ENCODE results near the gene OLFML1.

The OLFML1 gene

DNA sequence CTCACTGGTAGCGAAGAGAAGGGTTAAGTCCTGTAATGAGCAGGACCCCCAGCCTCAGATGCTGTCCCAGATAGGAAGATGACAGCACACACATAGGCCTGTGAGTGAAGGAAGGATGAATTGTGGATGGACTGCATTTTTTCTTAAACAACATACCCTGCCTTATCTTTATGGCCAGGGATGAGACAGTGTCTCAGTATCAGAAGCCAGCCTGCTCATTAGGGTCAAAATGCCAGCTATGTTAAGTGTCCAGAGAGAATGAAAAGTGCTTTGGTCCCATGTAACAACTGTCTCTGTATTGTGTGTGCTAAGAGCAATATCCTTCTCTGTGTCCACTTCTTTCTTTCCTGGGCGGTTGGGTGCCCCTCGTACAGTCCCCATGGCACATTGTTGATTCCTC, 58.7 kb downstream of the OLFML1 start:
- POLR2A ChIA-PET = no interaction called here
- TF ChIP-seq FOXK2 (IDR thresholded peaks at IDR 0.05) (no peak), ELF4 (IDR thresholded peaks at IDR 0.05) (no peak), ARNT (IDR thresholded peaks at IDR 0.05) (no peak), ZNF384 (IDR thresholded peaks at IDR 0.05) (no peak), NFRKB (IDR thresholded peaks at IDR 0.05) (no peak), FOXM1 (IDR thresholded peaks at IDR 0.05; ENCODE audit: borderline replicate concordance) (no peak), SP1 (IDR thresholded peaks at IDR 0.05) (no peak), TARDBP (IDR thresholded peaks at IDR 0.05) (no peak), CTBP1 (IDR thresholded peaks at IDR 0.05; ENCODE audit: borderline replicate concordance) (no peak), FOXA1 (IDR thresholded peaks at IDR 0.05) (no peak), BHLHE40 (IDR thresholded peaks at IDR 0.05; ENCODE audit: borderline replicate concordance) (no peak), LEF1 (IDR thresholded peaks at IDR 0.05; ENCODE audit: borderline replicate concordance) (no peak)
- TF ChIP-seq, protein P1, sequence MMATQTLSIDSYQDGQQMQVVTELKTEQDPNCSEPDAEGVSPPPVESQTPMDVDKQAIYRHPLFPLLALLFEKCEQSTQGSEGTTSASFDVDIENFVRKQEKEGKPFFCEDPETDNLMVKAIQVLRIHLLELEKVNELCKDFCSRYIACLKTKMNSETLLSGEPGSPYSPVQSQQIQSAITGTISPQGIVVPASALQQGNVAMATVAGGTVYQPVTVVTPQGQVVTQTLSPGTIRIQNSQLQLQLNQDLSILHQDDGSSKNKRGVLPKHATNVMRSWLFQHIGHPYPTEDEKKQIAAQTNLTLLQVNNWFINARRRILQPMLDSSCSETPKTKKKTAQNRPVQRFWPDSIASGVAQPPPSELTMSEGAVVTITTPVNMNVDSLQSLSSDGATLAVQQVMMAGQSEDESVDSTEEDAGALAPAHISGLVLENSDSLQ (IDR thresholded peaks at IDR 0.05) = no peak
- DNase-seq (ENCODE audit: extremely low spot score) = no peak
- CTCF ChIA-PET = interaction anchor here (0.7 kb wide), 1 partner anchor 114 kb away, joined by 7 read pairs; no protein-coding TSS in a partner anchor

DNA sequence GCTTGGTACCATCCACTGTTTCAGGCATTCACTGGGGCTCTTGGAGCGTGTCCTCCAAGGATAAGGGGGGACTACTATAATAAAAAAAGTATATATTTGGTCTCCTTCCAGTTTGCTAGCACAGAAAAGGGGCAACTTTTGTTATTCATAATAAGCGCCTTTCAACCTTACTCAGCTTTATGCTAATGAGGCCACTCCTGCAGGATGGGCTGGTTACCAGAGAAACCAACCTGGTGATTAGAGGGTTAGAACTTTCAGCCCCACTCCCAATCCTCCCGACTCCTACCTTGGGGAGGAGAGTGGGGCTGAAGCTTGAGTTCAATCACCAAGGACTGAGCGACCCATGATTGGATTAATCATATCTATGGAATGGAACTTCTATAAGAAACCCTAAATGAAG, 60.3 kb downstream of the OLFML1 start:
- no peak for TF ChIP-seq ZNF384 (IDR thresholded peaks at IDR 0.05)
- TF ChIP-seq ARNT (IDR thresholded peaks at IDR 0.05) = no peak
- TF ChIP-seq ELF4 (IDR thresholded peaks at IDR 0.05) = no peak
- no peak for TF ChIP-seq CTBP1 (IDR thresholded peaks at IDR 0.05; ENCODE audit: borderline replicate concordance)
- no peak for TF ChIP-seq NFRKB (IDR thresholded peaks at IDR 0.05)
- TF ChIP-seq TARDBP (IDR thresholded peaks at IDR 0.05) = no peak
- TF ChIP-seq HDGF (IDR thresholded peaks at IDR 0.05; ENCODE audit: borderline replicate concordance) = no peak
- TF ChIP-seq BHLHE40 (IDR thresholded peaks at IDR 0.05; ENCODE audit: borderline replicate concordance) = no peak
- TF ChIP-seq, protein P1 (IDR thresholded peaks at IDR 0.05) = no peak
- TF ChIP-seq SP1 (IDR thresholded peaks at IDR 0.05) = no peak
- TF ChIP-seq SUZ12 (IDR thresholded peaks at IDR 0.05) = no peak
- no peak for TF ChIP-seq FOXA1 (IDR thresholded peaks at IDR 0.05)
- TF ChIP-seq LEF1 (IDR thresholded peaks at IDR 0.05; ENCODE audit: borderline replicate concordance) = no peak
- TF ChIP-seq FOXK2 (IDR thresholded peaks at IDR 0.05) = no peak
- TF ChIP-seq L3MBTL2 (conservative IDR thresholded peaks at IDR 0.05) = no peak
- no peak for TF ChIP-seq FOXM1 (IDR thresholded peaks at IDR 0.05; ENCODE audit: borderline replicate concordance)
- DNase-seq (ENCODE audit: extremely low spot score) = no peak
- ChIA-PET POLR2A (no interaction called here), CTCF (no interaction called here)

DNA sequence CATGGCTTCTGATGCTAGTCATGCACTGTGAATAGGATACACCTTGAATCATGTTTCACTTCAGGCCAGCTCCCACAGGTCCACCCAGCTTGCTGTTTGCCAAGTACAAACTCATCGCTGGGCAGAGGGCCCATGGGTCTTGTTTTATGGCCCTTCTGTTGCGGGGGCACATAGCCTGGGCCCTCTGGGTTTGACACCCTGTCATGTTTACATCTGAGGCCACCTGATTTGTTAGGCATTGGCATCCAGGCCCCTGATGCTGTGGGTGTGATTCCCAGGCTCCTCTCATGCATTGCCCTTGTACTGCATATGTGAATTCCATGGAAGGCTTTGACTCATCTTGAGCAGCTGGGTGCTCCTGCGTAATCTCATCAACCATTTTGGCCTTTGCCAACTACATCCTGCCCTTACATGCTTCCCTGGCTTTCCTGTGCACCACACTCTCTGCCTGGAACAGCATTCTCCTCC, 61.1 kb downstream of the OLFML1 start:
- CTCF ChIA-PET = no interaction called here
- POLR2A ChIA-PET = no interaction called here
- TF ChIP-seq ARNT (IDR thresholded peaks at IDR 0.05) = no peak
- no peak for DNase-seq (ENCODE audit: extremely low spot score)

DNA sequence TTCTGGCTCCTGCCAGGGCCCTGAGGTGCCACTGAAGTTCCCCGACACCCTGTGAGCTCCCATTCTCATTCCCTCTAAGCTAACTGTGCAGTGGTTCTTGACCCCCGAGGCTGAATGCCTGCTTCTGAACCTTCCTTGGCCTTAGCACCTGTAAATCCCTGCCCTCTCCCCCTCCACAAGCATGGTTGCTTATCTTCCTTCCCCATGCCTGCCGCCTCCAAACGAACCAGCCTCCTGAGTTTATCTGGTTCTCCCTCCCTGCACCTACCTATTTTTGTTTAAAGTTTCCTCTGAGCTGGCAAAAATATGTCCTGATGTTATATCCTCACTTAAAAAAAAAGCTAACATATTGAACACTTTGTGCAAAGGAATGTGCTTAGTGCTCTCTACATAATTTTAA, 62.4 kb downstream of the OLFML1 start:
- ChIA-PET POLR2A (no interaction called here), CTCF (interaction anchor here (0.7 to 1.6 kb wide), 3 partner anchors 24 to 143 kb away, joined by 3 to 6 read pairs (median 3); no protein-coding TSS in a partner anchor)
- DNase-seq (ENCODE audit: extremely low spot score) = no peak
- no peak for TF ChIP-seq SP1 (IDR thresholded peaks at IDR 0.05)
- no peak for TF ChIP-seq FOXK2 (IDR thresholded peaks at IDR 0.05)
- no peak for TF ChIP-seq ELF4 (IDR thresholded peaks at IDR 0.05)
- TF ChIP-seq NFRKB (IDR thresholded peaks at IDR 0.05) = no peak
- no peak for TF ChIP-seq CTBP1 (IDR thresholded peaks at IDR 0.05; ENCODE audit: borderline replicate concordance)
- no peak for TF ChIP-seq HDGF (IDR thresholded peaks at IDR 0.05; ENCODE audit: borderline replicate concordance)
- TF ChIP-seq TARDBP (IDR thresholded peaks at IDR 0.05) = no peak

DNA sequence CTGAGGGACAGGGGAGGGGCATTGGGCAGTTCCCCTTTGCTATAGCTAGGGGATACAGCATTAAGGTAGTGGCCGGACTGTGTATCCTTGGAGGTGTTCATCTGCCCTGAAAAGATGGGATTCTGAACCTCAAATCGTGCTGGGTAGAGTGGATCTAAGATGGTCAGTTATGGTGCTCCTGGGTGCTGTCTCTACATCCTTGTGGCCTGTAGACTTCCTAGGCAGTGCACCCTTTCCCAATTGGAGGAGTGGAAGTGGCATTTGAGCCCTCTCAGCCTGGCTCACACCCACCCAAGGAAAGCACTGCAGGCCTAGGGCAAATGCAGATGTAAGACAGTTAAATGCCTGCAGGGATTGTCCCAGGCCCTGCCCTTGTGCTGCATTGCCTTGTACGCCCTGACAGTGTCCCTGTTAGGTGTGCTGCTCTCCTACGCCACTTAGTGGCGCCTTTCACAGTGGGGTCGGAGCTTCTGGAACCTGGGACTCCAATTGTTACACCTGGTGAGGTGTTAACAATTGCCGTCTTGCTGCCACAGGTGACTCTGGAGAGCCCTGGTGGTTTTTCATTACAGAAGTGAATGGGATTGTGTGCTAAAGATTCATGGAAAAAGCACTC, 63.5 kb downstream of the OLFML1 start:
- POLR2A ChIA-PET = no interaction called here
- TF ChIP-seq ZNF384 (IDR thresholded peaks at IDR 0.05) (no peak), ARNT (IDR thresholded peaks at IDR 0.05) (no peak), LEF1 (IDR thresholded peaks at IDR 0.05; ENCODE audit: borderline replicate concordance) (no peak)
- peak; percentile 60 for DNase-seq (ENCODE audit: extremely low spot score)
- CTCF ChIA-PET = interaction anchor here (0.5 to 1.6 kb wide), 4 partner anchors 9 to 117 kb away, joined by 3 to 9 read pairs (median 4); no protein-coding TSS in a partner anchor

DNA sequence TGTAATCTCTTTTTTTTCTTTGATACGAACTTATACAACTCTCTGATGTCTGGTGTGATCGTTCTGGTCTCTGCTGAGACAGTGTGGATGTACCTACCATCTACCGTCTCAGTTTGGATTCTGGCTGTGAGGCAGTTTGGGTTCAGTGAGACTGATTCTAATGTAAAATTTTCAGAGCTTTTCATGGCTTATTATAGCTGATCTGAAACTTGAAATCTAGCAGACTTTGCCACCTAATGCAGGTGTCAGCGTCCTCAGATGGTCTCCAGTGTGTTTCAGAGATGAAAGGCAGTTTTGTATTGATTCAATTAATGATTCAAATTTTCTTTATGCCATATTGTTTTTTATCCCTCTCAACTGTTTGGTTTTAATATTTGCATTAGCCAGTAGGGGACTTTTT, 64.4 kb downstream of the OLFML1 start:
- POLR2A ChIA-PET = no interaction called here
- CTCF ChIA-PET = interaction anchor here (0.7 to 1.3 kb wide), 6 partner anchors 11 to 141 kb away, joined by 3 to 8 read pairs (median 4); no protein-coding TSS in a partner anchor
- no peak for TF ChIP-seq CTBP1 (IDR thresholded peaks at IDR 0.05; ENCODE audit: borderline replicate concordance)
- no peak for TF ChIP-seq SP1 (IDR thresholded peaks at IDR 0.05)
- TF ChIP-seq ARNT (IDR thresholded peaks at IDR 0.05) = no peak
- TF ChIP-seq L3MBTL2 (conservative IDR thresholded peaks at IDR 0.05) = no peak
- no peak for TF ChIP-seq ELF4 (IDR thresholded peaks at IDR 0.05)
- no peak for TF ChIP-seq SUZ12 (IDR thresholded peaks at IDR 0.05)
- TF ChIP-seq ZNF384 (IDR thresholded peaks at IDR 0.05) = no peak
- TF ChIP-seq BHLHE40 (IDR thresholded peaks at IDR 0.05; ENCODE audit: borderline replicate concordance) = no peak
- TF ChIP-seq NFRKB (IDR thresholded peaks at IDR 0.05) = no peak

DNA sequence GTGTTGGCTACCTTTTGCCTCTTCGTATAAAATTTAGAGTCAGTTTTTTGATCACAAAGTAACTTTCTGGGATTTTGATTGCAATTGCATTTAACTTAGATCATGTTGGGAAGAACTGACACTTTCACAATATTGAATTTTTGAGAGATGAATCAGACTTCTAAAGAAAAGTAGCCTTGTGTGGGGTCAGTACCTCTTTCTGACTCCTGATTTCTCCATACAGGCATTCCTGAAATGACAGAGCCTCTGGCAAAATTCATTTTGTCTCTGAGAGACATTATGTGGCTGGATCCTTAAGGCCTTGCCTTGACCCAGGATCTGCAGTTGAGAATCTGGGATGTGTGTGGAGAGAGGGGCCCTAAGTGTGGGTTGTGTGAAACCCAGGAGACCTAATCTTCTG, 66.3 kb downstream of the OLFML1 start:
- no peak for DNase-seq (ENCODE audit: extremely low spot score)
- TF ChIP-seq BHLHE40 (IDR thresholded peaks at IDR 0.05; ENCODE audit: borderline replicate concordance) (no peak), HDGF (IDR thresholded peaks at IDR 0.05; ENCODE audit: borderline replicate concordance) (no peak), SUZ12 (IDR thresholded peaks at IDR 0.05) (no peak), FOXM1 (IDR thresholded peaks at IDR 0.05; ENCODE audit: borderline replicate concordance) (no peak), L3MBTL2 (conservative IDR thresholded peaks at IDR 0.05) (no peak), ARNT (IDR thresholded peaks at IDR 0.05) (no peak)
- ChIA-PET CTCF (no interaction called here), POLR2A (no interaction called here)

More for the DNA sequence above, 64.4 kb downstream of the OLFML1 start:
- DNase-seq (ENCODE audit: extremely low spot score) = no peak
